Activated CD4-positive, alpha-beta T cell treated with anti-CD3 and anti-CD28 coated beads, Interleukin-2, amount 50 U/mL, for 4 hours (primary cell): ENCODE results near the gene CRIP1.

Experiments
- DNase-seq, 2 experiments: peaks; one replicate each; pipeline ENCODE4 v3.0.0-alpha.2; 2020

Gene CRIP1

GRCh38 chr14:105495101-105495989, 8.7 kb downstream of the CRIP1 start:
- no peak for DNase-seq

DNA sequence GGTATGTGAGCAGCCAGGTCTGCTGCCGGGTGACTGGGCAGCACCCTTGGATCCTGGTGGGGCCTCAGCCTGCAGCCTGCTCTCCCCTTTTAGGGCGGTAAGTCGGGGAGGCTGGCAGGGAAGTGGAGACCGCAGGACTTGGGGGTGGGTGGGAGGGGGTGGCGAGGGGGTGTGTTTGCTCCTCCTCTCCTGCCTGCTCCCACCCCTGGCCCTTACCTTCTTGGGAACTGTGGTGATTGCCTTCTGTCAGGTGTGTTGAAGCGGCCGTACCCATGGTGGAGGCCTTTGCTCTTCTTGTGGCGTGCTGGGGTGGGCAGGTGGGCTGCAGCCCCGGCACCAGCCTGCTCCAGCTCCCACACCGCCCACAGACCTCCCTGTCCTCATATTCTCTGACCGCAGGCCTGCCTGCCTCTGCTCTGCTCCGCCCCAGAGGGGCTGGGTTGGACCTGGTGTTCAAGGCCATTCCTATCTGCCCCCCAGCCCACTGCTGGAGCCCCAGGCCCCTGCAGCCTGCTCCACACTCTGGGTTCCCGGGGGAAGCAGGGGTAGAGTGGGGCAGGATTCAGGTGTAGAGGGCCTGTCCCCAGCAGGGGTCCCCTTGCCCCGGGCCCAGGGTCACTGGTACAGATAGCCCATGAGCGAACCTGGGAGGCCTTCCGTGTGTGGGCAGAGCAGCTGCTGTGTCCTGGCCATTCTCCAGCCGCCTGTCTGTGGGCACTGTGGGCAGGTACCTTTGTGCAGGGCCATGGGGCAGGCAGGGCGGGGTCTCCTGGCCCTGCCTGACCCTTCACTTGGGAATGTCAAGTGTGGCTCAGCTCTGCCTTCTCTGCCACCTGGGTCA, 9.5 kb downstream of the CRIP1 start:
- no peak for DNase-seq

DNA sequence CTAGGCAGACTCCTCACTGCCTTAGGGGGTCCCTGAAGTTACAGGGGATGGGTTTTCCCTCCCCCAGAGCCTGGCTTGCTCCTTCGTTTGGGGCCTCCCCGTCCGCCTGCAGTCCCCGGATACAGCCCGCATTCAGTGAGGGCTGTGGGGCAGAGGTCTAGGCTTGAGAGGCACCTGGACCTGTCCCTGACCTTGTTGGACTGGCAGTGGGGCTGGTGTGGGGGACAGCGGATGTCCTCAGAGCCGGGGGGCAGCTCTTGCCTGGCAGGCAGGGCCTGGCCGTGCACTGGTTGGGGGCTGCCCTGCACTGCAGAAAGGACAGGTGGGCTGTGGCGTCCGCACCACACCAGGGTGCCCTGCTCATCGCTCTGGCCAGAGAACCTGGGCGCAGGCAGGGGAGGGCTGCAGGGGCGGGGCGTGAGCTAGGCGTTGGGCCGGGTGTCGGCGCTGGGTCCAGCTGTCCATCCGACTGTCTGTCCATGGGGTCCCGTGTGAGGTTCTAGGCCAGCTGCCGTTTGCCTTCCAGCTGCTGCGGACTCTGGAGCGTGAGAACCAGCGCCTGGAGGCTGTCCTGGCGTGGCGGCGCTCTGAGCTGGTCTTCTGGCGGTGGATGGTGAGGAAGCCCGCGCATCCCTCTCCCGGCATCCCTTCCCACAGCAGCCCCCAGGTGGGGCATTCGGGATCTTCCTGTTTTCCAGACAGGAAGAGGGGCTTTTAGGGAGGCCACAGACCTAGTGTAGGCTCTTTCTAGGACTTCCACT, 10.3 kb downstream of the CRIP1 start:
- DNase-seq = no peak

GRCh38 chr14:105497671-105498429, 11.2 kb downstream of the CRIP1 start:
- DNase-seq = no peak

- DNase-seq = no peak
These were observed 12.0 kb downstream of the CRIP1 start for GRCh38 chr14:105498430-105499255.

- no peak for DNase-seq
These were observed 12.8 kb downstream of the CRIP1 start for GRCh38 chr14:105499256-105500035.

- DNase-seq = no peak
These were observed 13.5 kb downstream of the CRIP1 start for GRCh38 chr14:105500036-105500725.

DNA sequence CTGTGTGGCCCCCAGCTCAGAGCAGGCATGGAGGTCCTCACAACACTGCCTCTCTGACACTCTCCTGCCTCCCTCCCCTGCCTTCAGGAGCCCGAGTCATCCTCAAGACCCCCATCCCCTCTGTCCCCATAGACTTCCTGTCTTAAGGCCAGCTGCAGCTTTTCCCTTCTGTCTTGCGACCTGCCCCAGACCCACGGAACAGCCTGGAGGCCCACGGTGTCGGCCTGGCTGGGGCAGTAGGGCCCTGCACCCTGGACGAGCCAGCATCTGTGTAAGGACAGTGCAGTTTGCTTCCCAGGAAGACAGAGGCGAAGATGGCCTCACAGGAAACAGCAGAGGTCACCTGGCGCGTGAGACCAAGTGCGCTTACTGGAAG, 14.0 kb downstream of the CRIP1 start:
- no peak for DNase-seq

- no peak for DNase-seq
These were observed 15.0 kb downstream of the CRIP1 start for GRCh38 chr14:105501504-105502291.

DNA sequence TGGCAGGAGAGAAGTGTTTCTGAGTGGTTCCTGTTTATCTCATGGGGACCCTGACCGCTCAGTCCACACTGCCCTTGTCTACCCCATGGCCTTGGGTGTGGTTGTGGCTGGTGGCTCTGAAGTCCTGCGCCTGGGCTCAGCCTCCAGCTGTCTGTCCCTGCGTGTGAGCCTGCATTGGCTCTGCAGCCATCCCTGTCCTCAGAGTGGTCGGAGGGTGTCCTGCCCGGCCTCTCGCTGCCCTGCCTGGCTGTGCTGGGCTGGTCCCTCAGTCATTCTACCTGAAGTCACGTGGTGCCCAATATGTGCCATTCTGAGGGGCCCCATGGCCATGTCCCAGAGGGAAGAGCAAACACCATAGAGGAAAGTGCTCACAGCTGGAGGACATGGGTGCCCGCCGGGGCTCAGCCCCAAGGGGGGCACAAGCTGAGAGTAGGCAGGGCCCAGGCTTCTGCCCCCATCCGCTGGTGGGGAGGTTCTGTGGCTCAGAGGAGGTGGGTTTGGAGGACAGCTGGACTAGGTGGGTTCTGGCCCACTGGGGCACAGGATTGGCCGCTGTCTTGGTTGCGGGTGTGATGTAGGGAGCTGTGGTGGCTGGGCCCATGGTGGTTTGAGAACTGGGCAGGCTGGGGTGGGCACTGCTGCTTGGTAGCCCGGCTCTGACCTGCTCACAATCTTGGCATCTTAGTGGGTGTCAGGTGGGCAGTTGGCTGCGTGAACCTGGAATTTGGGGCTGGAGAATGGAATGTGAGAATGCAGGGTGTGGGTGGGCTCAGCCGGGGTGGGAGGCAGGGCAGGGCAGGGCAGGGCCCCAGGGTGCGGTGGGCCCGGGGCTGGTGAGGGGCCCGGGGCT, 16.0 kb downstream of the CRIP1 start:
- no peak for DNase-seq

- DNase-seq = no peak
These were observed 16.6 kb downstream of the CRIP1 start for GRCh38 chr14:105503296-105503640.

- no peak for DNase-seq
These were observed 17.4 kb downstream of the CRIP1 start for GRCh38 chr14:105503935-105504692.

DNA sequence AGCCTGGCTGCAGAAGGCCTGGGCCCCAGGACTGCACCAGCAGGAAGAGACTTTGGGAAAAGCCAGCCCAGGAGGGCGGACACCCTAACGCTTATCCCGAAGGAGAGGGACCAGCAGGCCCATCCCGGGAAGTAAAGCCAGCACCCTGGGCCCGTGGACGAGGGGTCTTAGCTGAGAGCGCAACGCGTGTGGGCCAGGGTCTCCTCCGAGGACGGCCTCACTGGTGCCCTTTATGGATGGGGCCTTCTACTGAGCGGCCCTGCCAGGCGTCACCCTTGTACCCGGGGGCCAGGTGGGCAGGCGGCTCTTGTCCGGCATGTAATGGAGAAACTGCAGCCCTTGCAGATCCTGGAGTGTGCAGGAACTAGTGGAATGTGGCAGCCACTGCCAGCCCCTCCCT, 18.4 kb downstream of the CRIP1 start:
- DNase-seq = no peak

DNA sequence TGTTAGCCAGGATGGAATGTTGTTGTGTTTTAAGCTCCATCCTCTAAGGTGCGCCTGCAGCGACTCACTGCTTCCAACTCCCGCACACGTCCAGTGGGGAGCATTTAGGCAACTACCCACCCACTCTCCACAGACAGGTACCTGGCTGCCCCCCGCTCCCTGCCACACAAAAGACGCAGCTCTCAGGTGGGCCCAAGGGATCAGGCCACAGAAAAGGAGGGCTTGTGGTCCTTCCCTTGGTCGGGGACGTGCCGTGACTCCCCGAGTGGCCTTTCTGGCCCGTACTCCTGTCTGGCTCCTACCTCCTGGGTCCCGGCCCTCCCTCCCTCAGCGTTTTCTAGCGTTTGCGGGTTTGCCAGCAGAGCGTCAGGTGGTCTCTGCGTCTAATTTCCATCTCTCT, 20.6 kb downstream of the CRIP1 start:
- no peak for DNase-seq

GRCh38 chr14:105508069-105508468, 21.4 kb downstream of the CRIP1 start:
- DNase-seq = no peak

DNA sequence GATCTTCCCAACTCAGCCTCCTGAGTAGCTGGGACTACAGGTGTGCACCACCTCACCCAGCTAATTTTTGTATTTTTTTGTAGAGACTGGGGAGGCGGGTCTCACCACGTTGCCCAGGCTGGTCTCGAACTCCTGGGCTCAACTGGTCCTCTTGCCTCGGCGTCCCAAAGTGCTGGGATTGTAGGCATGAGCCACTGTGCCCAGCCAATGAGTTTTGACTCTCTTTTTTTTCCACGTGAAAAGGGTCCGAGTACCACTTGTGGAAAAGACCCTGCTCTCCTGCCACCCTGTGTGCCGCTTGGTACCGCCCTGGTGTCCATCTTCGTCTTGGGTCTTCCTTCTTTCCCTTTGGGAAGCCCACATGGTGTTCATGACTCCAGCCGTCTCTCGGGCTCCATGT, 21.9 kb downstream of the CRIP1 start:
- no peak for DNase-seq

DNA sequence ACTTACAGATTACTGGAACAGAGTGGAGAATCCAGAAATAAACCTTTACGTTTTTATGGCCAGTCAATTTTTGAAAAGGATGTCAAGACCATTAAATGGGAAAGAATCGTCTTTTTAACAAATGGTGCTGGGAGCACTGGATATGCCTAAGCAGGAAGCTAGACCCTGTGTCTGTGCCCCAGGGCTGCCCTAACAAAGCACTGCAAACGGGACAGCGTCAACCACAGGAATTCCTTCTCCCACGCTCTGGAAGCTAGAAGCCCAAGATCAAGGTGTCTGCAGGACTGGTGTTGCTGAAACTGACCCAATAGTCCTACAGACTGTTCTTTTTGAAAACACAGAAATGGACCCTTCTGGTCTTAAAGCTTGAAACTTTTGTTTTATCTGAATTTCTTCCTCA, 30.4 kb downstream of the CRIP1 start:
- DNase-seq = no peak
